ENCODE measurements around the gene SH2D5. TPM values are rescaled to one million over a fixed set of nuclear protein-coding genes. Genes with fewer than 3 reads are reported as not detected.

The SH2D5 gene
- polyA plus RNA-seq, 1 donor from 2014 or later: 14.1 TPM

DNA sequence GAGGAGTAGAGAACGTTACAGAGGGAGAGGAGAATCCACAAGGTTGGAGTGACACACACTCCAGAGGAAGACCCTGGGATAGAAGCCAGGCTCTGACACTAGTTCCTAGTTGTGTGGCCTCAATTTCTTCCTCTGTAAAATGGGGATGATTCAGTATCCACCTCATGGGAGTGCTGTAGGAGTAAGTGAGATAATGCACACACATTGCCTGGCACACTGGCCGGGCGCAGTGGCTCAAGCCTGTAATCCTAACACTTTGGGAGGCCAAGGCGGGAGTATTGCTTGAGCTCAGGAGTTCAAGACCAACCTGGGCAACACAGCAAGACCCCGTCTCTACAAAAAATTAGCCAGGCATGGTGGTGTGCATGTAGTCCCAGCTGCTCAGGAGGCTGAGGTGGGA, 23.6 kb downstream of the SH2D5 start:
- Histone ChIP-seq H3K4me2 (ENCODE audit: low read length) (no peak overlapping the region), H3K9me3 (ENCODE audit: low read length) (no peaks in the 10 kb centered on the region), H3F3A (ENCODE audit: insufficient read depth, low read length, poor library complexity, severe bottlenecking) (no peaks in the 10 kb centered on the region), H3K4me3 (ENCODE audit: low read length) (no peak overlapping the region), H3K79me2 (replicated peaks; ENCODE audit: insufficient read depth, low read length) (no peaks in the 10 kb centered on the region), H2AFZ (ENCODE audit: low read depth, low read length) (no peak overlapping the region), H3K9me2 (ENCODE audit: insufficient read depth, low read length) (no peaks in the 10 kb centered on the region), H3K36me3 (ENCODE audit: insufficient read depth, low read length) (no peaks in the 10 kb centered on the region), H3K27me3 (ENCODE audit: insufficient read depth, low read depth, low read length) (no peaks in the 10 kb centered on the region), H4K20me1 (ENCODE audit: insufficient read depth) (no peaks in the 10 kb centered on the region), H3K9ac (ENCODE audit: low read length) (no peak overlapping the region), H3K27ac (ENCODE audit: low read length) (no peak overlapping the region)
- TF ChIP-seq POLR2AphosphoS5 (IDR thresholded peaks at IDR 0.05) (no peak), RAD21 (conservative IDR thresholded peaks at IDR 0.05) (no peak), TAF1 (IDR thresholded peaks at IDR 0.05; ENCODE audit: low read depth) (no peak), EP300 (conservative IDR thresholded peaks at IDR 0.05; ENCODE audit: poor library complexity, severe bottlenecking) (no peak), REST (IDR thresholded peaks at IDR 0.05; ENCODE audit: borderline replicate concordance) (no peak), SMC3 (conservative IDR thresholded peaks at IDR 0.05; ENCODE audit: poor library complexity) (no peak), CTCF (IDR thresholded peaks at IDR 0.05; ENCODE audit: poor library complexity, severe bottlenecking) (no peak), MXI1 (conservative IDR thresholded peaks at IDR 0.05; ENCODE audit: poor library complexity, severe bottlenecking) (no peak), EZH2 (IDR thresholded peaks at IDR 0.05; ENCODE audit: borderline replicate concordance, insufficient read depth, low read length, poor library complexity, severe bottlenecking) (no peak)

DNA sequence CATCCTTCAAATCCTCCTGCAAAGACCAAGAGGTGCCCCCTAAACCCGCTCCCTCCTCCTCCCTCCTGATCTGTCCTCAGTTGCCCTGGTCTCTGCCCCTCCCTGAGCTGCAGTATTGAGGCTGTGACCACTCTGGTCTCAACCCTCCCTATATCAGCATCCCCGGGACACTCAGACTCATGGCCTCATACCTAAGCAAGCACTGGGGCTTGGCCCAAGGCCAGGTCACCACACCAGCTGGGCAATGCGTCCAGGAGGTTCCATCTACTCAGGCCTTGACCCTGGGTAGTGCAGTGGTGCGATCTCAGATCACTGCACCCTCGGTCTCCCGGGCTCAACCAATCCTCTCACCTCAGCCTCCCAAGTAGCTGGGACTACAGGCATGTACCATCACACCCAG, 24.4 kb downstream of the SH2D5 start:
- Histone ChIP-seq H3K4me2 (ENCODE audit: low read length) (no peak overlapping the region), H3K9me3 (ENCODE audit: low read length) (no peaks in the 10 kb centered on the region), H3K9ac (ENCODE audit: low read length) (no peak overlapping the region), H3K36me3 (ENCODE audit: insufficient read depth, low read length) (no peaks in the 10 kb centered on the region), H3K9me2 (ENCODE audit: insufficient read depth, low read length) (no peaks in the 10 kb centered on the region), H2AFZ (ENCODE audit: low read depth, low read length) (no peak overlapping the region), H3K27me3 (ENCODE audit: insufficient read depth, low read depth, low read length) (no peaks in the 10 kb centered on the region), H3K4me3 (ENCODE audit: low read length) (no peak overlapping the region), H3K27ac (ENCODE audit: low read length) (no peak overlapping the region), H3F3A (ENCODE audit: insufficient read depth, low read length, poor library complexity, severe bottlenecking) (no peaks in the 10 kb centered on the region), H3K79me2 (replicated peaks; ENCODE audit: insufficient read depth, low read length) (no peaks in the 10 kb centered on the region), H4K20me1 (ENCODE audit: insufficient read depth) (no peaks in the 10 kb centered on the region)
- TF ChIP-seq POLR2AphosphoS5 (IDR thresholded peaks at IDR 0.05): no peak
- TF ChIP-seq SMC3 (conservative IDR thresholded peaks at IDR 0.05; ENCODE audit: poor library complexity): no peak
- TF ChIP-seq EZH2 (IDR thresholded peaks at IDR 0.05; ENCODE audit: borderline replicate concordance, insufficient read depth, low read length, poor library complexity, severe bottlenecking): no peak
- no peak for TF ChIP-seq CTCF (IDR thresholded peaks at IDR 0.05; ENCODE audit: poor library complexity, severe bottlenecking)
- no peak for TF ChIP-seq REST (IDR thresholded peaks at IDR 0.05; ENCODE audit: borderline replicate concordance)
- TF ChIP-seq EP300 (conservative IDR thresholded peaks at IDR 0.05; ENCODE audit: poor library complexity, severe bottlenecking): no peak
- TF ChIP-seq TAF1 (IDR thresholded peaks at IDR 0.05; ENCODE audit: low read depth): no peak
- no peak for TF ChIP-seq MXI1 (conservative IDR thresholded peaks at IDR 0.05; ENCODE audit: poor library complexity, severe bottlenecking)
- no peak for TF ChIP-seq RAD21 (conservative IDR thresholded peaks at IDR 0.05)
